Superior temporal gyrus (tissue), 1 donor: ENCODE measurements around the gene KDF1.
A peak's percentile ranks its signal among the peaks of the same experiment; 100 is the strongest.
"Not testable (repeated sequence)": the region's sequence is repeated elsewhere in the genome, so short reads cannot be mapped to it uniquely, and the experiment has no call there.

Experiments
- DNase-seq: peaks from one replicate; pipeline ENCODE4 v3.0.0-alpha.2; 2016; ENCODE audit errors: extremely low spot score

The KDF1 gene

DNA sequence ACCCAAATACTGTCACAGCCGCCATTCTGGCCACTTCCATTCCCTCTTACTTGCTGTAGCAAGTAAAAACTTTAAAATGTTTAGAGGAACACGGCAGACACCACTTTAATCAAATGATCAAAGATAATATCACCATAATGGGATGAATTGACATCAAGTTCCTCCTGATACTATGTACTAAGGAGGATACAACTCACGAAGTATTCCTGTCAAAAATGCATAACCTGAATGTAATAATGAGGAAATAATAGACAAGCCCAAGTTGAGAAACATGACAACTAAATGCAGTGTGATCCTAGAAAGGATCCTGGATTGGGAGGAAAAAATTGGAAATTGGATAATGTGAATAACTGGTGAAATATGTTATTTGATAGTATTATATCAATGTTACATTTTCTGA is 3.9 kb downstream of the KDF1 start:
- DNase-seq, result no peak

DNA sequence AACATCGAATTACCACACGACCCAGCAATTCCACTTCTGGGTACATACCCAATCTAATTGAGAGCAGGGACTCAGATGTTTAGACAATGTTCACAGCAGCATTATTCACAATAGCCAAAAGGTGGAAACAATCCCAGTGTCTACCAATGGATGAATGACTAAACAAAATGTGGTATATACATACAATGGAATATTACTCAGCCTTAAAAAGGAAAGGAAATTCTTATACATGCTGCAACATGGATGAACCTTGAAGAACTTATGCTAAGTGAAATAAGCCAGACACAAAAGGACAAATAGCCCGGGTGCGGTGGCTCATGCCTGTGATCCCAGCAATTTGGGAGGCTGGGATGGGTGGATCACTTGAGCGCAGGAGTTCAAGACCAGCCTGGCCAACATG is 6.9 kb downstream of the KDF1 start:
- no peak for DNase-seq

DNA sequence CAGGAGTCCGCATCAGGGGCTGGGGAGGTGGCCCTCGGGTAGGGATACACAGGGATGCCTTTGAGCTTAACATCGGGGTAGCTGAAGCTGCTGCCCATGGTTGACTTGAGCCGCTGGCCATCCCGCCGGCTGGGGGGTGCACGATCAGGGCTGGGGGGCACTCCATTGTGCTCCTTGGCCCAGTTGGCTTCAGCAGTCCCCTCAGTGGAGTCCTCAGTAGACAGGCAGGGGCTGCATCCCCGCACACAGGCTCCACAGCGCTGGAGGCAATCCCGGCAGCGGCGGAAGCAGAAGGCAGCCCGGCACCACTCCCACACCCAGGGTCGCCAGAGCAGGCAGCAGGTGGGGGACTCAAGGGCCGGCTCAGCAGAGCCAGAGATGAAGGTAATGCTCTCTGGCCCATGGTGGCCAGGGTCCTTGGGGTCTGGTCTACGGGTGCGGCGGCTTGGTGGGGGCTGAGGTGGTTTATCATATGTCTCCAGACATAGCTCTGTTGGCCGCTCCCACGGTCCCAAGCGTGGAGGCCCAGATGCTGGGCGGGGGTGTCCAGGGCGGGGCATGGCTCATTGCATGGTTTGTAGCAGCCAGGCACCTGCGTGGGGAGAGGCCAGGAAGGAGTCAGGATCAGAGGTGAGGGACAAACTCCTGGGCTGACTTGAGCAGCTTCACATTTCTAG is 8.3 kb downstream of the KDF1 start:
- DNase-seq, result no peak

DNA sequence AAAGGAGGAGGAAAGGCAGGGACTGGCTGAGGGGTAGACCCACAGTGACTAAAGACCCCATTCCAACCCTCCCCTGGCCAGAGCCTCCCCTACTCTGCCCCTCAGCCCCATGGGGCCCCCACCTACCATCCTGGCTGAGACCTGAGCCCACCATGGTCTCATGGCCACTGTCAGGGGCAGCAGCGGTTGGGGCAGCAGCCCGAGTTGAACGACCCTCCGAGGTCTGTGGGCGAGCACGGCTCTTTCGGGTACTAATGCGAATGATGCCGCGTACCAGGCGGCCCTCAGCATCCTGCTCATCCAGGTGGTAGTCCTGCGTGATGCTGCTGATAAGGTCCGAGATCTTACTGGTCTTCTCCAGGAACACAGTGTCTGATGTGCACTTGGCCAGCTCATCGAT is 9.1 kb downstream of the KDF1 start:
- DNase-seq, result no peak

DNA sequence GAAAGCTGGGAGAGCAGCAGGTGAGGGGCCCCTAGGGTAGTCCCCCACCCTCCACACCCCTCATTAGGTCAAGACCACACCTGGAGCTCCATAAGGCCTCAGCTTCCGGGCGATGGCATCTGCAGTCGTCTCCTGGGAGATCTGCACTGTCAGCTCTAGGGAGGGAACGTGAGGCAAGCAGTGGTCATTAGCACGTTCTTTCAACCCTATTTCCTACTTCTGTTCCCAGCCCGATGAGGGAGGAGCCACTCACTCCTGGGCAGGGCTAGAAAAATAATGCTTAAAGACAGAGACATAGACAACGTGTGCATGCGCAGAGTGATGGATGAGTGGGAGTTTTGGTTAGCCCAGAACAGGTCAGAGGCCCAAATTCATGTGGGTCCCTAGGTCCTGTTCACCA is 9.7 kb downstream of the KDF1 start:
- DNase-seq, result no peak

DNA sequence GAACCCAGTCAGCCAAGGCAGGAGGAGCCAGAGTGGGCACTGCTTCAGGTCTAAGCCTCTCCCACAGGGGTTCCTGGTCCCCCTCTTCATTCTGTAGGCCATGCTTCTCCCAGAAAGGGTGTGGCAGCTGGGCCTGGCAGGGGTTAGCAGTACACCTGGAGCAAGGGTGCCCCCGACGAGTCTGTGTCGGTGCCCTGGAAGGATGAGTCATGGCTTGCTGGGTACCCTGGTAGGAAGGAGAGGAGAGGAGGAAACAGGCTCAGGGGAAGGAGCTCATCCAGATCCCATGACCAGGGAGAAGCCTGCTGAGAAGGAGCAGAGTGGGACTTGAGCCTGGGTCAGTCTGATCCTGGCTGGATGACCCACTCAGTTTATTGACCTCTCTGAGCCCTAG is 10.3 kb downstream of the KDF1 start:
- no peak for DNase-seq

DNA sequence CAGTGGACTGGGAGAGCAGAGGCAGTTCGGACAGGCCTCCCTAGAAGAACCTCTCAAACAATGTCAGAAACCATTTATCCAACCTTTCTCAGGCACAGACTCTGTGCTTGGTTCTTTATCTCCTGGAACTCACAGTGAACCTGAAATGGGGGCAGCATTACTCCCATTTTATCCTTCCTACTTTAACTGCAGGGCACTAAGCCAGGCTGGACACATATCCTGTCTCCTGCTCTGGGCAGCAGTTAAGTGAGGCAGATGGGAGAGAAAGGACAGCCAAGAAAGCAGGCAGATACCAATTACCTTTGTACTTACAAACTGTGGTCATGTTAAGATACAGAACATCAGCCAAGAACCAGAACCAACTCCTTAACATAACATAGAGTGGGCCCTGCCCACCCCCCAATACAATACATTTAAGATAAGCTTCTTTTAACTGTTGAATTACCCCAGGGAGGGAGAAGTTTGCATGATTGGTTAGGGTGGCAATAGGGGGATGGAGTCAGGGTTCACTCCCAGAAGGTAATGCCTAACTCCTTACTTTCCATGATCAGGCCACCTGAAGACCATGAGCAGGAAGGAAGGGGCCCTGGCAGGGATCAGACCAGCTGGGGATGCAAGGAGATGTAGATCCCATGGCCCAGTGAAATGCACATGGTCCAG is 10.9 kb downstream of the KDF1 start:
- DNase-seq, result no peak

DNA sequence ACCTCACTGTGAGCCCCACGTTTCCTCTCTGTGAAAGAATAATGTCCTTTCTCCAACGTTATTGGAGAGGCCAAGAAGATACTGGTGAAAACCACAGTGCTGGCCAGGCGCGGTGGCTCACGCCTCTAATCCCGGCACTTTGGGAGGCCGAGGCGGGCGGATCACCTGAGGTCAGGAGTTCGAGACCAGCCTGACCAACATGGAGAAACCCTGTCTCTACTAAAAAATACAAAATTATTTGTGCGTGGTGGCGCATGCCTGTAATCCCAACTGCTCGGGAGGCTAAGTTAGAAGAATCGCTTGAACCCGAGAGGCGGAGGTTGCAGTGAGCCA is 11.6 kb downstream of the KDF1 start:
- DNase-seq, result not testable (repeated sequence)

DNA sequence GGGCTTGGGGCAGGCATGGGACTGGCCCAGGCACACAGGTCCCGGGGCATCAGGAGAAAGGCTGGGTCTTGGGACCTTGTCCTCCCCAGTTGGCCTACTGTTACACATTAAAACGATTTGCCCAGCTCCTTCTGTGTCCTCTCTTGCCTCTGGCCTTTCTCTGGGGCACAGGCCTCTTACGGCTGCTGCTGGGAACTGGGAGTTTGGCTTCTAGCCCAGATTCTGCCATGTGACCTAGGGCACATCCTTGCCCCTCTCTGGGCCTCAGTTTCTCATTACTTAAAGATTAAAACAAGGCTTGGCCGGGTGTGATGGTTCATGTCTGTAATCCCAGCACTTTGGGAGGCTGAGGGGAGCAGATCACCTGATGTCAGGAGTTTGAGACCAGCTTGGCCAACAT is 14.0 kb downstream of the KDF1 start:
- no peak for DNase-seq

DNA sequence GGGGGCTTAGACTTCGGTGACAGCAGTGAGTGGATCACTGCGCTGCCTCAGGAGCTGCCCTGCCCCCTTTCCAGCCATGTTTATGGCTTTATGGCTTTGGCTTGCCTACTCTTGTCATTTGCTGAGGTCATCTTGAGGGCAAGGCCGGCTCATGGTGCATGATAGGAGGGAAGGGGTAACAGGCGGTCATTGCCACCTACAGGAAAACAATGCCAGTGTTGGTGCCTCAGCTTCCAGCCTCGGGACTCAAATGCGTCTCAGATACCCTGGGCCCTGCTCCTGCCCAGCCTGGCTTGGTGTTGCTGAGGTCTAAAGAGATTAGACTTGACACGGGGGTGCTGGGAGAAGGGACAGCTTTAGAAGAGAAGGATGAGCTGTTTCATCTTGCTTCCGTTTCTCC is 14.5 kb downstream of the KDF1 start:
- DNase-seq, result no peak

DNA sequence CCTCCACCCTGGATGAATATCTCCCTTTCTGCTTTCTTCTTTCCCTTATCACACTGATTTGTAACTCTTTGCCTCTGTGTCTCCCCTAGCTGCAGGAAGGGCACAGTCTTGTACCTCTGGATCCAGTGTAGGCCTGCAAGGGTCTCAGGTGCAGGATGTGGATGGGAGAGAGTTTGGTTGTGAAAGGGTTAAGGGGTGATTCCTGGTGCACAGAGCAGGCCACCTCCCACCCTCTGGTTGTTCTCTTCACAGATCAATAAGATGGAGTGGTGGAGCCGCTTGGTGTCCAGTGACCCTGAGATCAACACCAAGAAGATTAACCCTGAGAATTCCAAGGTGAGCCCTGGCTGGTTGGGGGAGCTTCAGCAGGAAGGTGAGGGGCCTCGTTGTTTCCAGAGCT is 15.1 kb downstream of the KDF1 start:
- no peak for DNase-seq

DNA sequence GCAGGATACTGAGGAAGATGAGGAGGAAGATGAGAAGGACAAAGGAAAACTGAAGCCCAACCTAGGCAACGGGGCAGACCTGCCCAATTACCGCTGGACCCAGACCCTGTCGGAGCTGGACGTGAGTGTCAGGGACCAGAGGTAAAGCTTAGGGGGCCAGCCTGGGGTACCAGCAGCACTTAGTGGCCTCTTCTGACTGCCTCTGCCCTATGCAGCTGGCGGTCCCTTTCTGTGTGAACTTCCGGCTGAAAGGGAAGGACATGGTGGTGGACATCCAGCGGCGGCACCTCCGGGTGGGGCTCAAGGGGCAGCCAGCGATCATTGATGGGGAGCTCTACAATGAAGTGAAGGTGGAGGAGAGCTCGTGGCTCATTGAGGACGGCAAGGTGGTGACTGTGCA is 17.6 kb downstream of the KDF1 start:
- no peak for DNase-seq

DNA sequence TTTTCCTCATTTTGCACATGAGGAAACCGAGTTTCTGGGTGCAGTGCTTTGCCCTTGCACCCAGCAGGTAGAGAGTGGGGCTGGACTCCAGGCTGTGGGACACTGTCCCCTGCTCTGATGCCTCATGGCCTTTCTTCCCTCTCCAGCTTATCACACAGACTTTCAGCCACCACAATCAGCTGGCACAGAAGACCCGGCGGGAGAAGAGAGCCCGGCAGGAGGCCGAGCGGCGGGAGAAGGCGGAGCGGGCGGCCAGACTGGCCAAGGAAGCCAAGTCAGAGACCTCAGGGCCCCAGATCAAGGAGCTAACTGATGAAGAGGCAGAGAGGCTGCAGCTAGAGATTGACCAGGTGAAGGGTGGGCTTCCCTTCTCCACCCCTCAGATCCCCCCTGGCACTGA is 19.0 kb downstream of the KDF1 start:
- no peak for DNase-seq

DNA sequence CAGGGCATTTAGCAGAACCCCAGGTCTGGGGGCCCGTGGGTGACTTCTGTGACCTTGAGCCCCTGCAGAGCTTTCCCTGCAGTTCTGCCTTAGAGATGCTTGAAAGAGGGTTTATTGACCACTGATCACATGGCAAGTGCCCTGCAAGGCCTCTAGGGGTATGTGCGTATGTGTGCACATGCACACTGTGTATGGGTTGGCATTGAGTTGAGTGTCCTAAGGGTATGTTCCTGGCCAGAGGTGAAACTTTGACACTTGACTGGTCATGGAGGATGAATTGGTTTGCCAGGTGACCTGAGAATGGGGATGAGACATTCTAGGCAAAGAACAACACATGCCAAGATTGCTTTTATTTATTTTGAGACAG is 21.6 kb downstream of the KDF1 start:
- DNase-seq, result no peak

DNA sequence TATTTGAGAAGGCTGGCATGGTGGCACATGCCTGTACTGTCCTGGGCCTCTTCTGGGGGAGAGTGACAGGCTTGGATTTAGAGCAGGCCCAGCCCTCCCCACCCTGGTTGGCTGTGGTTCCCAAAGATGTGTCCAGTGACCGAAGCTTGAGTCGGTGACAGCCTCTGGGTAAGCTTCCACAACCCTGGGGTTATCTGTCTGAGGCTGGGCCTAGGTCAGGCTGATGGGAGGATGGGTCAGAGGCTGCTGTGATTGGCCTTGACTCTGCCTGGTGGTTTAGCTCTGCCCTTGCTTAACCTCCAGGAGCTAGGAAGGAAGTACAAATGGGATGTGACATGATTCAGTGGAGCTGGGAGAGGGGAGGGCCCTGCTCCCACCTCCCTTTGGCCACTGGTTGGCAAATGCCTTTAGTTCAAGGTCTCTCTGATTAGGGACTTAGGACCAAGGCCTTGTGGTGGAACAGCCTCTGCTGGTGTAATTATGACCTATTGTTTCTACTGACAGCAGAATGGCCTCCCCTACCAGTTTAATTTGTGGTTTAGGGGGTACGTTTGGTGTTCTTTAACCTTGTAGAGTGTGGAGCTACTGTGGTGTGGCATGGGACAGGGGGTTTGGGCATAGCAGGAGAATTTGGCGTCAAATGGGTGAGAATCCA is 22.1 kb downstream of the KDF1 start:
- no peak for DNase-seq

DNA sequence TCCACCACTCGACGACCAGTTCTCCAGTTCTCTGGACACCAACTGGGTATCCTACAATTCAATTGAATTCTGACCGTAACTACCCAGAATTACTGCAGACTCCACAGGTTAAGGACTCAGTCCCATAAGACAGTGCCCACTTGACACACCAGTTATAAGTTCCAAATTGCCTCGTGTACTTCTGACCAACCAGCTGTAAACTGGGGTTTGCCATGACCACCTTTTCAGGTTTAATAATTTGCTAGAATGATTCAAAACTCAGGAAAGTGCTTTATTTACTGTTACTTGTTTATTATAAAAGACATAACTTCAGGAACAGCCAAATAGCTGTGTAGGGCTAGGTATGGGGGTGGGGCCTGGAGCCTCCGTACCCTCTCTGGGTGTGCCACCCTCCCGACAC is 23.4 kb downstream of the KDF1 start:
- DNase-seq, result no peak

DNA sequence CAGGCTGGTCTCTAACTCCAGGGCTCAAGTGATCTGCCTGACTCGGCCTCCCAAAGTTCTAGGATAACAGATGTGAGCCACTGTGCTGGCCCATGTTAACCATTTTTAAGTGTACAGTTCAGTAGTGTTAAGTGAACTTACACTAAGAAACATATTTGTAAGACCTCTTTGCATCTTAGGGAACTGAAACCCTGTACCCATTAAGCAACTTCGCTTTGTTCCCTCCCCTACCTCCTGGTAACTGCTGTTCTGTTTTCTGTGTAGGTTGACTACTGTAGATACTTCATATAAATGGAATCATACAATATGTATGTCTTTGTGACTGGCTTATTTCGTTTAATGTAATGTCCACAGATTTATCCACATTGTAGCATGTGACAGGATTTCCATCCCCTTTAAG is 27.7 kb downstream of the KDF1 start:
- DNase-seq, result no peak

DNA sequence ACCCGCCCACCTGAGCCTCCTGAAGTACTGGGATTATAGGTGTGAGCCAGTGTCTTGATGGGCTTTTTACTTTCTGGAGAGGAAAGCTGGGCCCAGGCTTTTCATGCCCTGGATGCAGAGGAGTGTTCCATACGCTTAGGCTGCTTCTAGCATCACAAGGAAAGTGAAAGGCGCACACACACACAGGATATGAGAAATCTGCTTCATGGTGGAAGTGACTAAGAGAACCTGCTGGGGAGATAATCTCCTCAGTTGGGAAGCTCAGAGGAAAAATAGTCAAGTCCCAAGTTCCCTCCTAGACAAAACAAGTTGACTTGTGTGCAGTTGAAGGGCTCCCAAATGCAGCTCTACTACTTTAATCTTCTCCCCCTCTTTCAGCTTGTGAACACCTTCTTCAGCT is 36.6 kb downstream of the KDF1 start:
- DNase-seq, result no peak

DNA sequence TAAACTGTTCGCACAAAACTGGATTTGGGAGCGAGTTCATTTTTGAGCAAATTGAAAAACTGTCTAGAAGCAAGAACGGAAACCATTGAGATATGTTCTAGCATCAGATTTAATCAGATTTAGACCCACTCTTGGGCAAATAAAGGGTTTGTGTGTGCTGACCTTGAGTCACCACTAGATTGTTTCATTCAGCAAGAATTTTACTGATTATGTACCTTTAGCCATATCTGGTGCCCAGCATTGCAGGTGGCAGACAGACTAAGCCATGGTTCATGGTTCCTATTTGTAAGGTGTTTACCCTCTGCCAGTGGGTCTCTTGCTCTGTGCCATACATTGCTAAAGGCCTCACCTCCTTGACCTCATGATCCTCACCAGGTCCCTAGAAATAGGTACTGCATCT is 37.4 kb downstream of the KDF1 start:
- DNase-seq, result no peak

DNA sequence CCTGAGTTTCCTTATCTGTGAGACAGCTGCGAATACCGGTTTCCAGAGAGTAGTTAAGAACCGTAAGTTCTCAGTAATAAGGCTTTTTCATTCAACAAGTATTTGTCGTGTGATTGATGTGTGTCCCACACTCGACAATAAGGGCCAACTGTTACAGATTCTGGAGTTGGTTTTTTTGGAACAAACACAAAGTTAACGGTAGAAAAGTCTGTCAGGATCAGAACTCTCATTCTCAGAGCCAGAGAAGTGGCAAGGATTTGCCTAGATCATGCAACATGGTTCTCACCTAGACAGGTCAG is 37.9 kb downstream of the KDF1 start:
- DNase-seq, result no peak

DNA sequence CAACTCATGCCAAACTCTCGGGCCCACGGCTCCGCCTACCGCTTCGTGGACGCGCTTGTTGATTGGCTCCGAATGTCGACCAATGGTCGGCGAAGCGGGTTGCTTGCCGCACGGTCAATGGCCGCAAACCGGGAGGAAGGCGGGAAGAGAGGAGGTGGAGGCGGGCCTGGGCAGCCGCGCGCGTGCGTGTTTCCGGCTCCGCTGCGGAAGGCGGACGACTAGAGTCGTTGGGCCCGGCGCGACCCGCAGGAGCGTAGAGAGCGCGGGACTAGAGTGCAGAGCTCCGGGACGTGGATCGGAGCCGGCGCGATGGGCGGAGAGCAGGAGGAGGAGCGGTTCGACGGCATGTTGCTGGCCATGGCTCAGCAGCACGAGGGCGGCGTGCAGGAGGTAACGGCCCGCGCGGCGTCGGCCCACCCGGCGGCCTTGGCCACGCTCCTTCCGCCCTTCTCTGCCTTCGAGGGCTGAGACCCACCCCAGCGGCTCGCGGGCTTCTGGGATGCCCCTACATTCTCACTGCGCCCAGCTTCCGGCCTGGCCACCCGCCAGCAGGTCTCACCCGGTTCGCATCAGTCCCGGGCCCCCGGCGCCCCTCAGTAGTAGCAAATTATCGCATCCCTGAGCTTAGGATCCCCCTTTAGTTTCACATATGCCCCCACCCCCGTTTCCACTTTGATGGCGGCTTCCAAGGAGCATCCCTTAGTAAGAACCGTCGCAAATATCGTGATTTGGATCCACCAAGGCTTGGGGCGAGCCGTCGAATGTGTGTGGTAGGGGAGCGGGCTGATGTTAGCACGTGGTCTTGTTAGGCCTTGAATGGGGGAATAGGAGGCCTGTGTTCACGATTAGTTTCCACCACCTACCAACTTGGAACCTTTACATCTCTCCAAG is 38.5 kb downstream of the KDF1 start, which contains the start of gene NUDC:
NUDC (plus strand) TSS at position 204 of the 891 bp plus-strand sequence; CDS start at position 310, 106 bp downstream.
- peak; percentile 99 for DNase-seq

DNA sequence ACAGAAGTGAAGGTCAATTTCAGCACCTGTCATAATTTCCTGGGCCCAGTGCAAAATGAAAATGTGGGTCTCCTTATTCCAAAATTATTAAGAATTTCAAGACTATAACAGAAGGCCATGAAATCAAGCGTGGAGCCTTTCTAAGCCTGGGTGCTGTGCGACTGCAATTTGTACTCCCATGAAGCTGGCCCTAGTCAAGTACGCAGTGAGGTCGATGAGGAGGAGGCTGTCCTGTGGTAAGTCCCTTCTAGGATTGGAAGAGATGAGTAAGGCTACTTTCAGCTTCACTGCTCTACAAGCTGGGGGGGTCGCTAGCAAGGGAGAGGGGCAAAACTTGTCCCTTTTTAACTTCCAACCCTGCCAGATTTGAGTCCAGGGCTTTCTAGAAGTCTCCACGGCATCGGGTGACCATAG is 39.1 kb downstream of the KDF1 start:
- DNase-seq, result no peak
